HG03066 (cell line): ENCODE results near the gene EVA1C.
"Not testable (repeated sequence)": the region's sequence is repeated elsewhere in the genome, so short reads cannot be mapped to it uniquely, and the experiment has no call there.

Experiments used
- ATAC-seq: cut with Tn5 transposase; IDR thresholded peaks from one replicate; pipeline ENCODE4 v1.9.1; 2021; ENCODE audit warnings: low read depth; ENCODE audit not compliant: unreplicated experiment

Gene EVA1C

GRCh38 chr21:32484706-32485380 lies 72.3 kb downstream of the EVA1C start:
- ATAC-seq, result no peak

GRCh38 chr21:32492376-32492775 lies 79.9 kb downstream of the EVA1C start:
- no peak for ATAC-seq

DNA sequence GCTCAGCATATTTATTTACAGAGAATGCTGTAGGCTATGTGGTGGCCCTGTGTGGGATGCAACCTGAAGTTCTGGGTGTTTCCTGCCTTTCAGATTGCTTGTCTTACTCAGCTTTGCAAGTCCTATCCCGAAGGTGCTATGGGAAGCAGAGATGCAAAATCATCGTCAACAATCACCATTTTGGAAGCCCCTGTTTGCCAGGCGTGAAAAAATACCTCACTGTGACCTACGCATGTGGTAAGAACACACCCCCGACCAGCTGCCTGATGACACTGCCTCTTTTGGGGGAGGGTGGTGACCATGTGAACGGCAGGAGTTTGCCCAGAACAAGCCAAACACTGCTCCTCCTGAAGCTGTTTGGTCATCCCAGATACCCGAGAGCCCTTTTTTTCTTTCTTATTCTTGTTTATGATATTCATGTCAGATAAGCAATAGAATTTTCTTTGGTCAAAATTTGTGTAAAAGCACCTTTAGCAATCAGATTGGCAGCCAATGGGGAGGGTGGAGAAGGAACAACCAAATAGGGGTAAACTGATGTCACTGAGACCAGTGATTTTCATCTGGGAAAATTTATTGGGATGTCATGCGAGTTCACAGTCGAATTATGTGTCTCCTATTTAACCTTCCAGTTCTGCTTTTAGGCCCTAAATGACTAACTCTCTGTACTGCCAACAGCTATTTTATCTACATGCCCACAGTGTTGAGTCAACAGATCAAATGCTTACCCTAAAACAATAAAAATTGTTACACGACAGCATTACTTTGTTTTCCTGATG lies 82.6 kb downstream of the EVA1C start:
- no peak for ATAC-seq

DNA sequence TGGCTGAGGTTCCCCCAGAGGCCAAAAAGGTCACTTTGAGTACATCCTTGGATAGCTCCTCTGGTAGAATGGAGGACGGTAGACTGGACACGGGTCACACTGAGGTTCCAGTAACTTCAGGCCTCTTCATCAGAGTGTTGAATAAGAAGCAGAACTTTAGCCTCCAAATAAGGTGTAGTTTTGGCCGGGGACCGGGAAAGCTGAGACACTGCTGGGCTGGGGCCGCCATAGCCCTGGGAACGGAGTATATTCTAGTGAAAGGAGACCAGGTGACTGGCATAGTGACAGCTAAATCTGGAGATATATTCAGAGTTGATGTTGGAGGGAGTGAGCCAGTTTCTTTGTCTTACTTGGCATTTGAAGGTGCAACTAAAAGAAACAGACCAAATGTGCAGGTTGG lies 84.1 kb downstream of the EVA1C start:
- ATAC-seq, result no peak

DNA sequence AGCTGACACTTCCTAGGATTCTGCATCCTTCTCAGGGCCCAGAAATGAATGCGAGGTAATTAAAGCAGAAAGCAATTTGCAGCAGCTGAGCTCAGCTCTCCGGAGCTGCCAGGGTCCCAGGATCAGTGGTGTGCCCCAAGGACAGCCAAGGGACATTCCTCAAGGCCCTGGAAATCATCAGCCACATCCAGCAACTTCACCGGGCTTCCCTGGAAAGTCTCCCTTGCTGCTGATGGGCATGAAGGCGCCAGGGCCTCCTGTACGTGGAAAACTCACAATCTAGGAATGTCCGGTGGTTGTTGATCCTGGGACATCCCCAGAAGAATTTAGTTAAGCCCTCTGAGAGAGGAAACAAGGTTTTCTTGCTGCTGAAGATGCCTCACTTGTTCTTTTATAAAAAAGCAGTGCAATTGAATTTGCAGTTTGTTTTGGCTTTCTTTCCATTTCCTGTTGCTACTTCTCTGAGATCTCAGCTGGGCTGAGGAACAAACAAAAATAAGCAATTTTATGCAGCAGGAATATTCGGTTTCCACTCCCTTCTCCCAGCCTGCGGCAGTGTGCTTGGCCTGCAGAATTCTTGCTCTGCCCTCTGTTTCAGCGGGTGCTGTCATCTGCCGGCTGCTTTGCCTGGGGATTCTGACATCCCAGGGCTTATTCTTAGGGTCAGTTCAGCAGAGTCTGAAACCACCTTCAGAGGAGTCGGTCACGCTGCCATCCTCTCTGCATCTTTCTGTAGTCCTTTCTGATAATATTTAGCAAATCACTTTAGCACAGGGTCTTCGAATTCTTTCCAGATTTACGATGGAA lies 86.9 kb downstream of the EVA1C start:
- ATAC-seq, result no peak

- ATAC-seq, result not testable (repeated sequence)
These were observed 91.1 kb downstream of the EVA1C start for GRCh38 chr21:32503641-32504040.

DNA sequence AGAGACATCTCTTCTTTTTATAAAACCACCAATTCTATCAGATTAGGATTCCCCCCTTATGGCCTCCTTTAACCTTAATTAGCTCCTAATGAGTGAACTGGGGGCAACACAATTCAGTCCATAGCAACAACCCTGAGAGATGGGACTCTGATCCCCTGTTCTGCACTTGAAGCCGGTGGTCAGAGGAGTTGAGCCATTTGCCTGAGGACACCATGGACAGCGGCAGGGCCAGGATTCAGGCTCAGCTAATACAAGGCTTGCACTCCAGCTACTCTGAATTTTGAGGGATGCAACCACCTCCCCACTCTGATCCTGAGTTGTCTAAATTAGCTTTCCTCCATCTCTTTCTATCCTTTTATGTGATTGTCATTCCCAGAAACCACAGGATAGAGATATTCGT lies 93.3 kb downstream of the EVA1C start:
- ATAC-seq, result not testable (repeated sequence)

GRCh38 chr21:32506411-32506965 lies 94.0 kb downstream of the EVA1C start:
- not testable (repeated sequence) for ATAC-seq

- no peak for ATAC-seq
These were observed 94.9 kb downstream of the EVA1C start for GRCh38 chr21:32507342-32507919.

GRCh38 chr21:32508036-32508435 lies 95.5 kb downstream of the EVA1C start:
- not testable (repeated sequence) for ATAC-seq

DNA sequence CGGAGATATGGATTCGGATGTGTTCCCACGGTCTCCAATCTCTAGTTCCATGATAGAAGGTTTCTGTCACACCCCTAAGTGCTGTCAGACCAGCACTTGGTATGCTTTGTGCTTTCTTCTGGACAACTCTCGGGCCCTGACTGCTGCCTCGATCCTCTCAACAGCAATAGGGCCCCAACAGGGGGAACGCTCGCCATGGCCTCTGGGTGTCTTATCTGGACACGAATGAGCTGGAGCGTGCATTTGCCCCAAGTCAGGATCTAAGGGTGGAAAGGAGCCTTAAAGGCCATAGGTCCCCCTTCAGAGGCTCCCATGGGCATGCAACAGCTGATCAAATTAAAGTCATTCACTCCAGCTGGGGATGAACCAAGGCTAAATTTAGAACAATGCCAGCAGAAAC lies 96.1 kb downstream of the EVA1C start:
- ATAC-seq, result no peak

DNA sequence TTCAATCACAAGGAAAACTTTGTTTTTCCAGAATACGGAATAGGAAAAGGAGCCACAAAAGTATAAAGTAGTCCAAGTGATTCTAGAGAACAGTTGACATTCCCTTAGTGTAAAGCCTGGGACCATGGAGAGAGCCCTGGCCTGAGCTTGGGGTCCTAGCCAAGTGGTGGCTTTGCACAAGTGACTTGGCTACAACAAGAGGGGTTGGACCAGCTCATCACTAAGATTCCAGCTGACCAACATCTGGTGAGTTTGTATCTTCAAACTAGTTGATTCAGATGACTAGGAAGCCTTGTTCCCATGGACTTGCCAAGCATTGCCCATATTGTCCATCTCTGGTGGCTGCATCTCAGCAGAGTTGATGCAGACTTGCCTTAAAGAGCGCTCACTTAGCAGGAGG lies 96.5 kb downstream of the EVA1C start:
- ATAC-seq, result not testable (repeated sequence)

DNA sequence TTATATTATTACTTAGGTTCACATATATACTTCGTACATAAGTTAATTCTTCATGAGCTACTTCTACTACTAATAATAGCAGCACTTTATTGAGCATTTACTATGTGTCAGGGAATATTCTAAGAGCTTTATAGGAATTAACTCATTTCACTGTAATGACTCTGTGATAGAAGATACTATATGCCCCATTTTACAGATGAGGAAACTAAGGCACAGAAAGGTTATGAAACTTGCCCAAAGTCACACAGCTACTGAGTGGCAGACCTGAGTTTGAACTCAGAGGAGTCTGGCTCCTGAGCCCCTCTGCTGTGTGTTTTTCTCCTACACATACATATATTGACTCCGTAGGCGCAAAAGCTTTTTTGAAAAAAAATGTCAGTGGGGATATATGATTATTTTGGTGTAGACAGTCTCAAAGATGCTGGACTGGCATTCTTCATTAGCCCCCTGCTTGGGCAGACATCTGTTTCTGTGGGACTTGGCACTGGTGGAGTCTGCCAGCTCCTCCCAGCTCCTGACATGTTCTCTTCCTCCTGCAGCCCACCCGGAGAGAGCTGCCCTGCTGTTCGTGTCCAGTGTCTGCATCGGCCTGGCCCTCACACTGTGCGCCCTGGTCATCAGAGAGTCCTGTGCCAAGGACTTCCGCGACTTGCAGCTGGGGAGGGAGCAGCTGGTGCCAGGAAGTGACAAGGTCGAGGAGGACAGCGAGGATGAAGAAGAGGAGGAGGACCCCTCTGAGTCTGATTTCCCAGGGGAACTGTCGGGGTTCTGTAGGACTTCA lies 102.0 kb downstream of the EVA1C start:
- no peak for ATAC-seq

DNA sequence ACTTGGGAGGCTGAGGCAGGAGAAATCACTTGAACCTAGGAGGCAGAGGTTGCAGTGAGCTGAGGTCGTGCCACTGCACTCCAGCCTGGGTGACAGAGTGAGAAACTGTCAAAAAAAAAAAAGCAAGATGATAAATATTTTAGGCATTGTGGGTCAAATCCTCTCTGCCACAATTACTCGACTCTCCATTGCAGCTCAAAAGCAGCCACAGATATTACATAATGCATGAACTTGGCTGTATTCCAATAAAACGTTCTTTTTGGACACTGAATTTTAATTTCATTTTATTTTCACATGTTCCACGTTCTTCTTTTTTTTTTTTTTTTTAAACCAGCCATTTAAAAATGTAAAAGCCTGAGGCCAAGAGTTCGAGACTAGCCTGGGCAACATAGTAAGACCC lies 103.4 kb downstream of the EVA1C start:
- no peak for ATAC-seq

DNA sequence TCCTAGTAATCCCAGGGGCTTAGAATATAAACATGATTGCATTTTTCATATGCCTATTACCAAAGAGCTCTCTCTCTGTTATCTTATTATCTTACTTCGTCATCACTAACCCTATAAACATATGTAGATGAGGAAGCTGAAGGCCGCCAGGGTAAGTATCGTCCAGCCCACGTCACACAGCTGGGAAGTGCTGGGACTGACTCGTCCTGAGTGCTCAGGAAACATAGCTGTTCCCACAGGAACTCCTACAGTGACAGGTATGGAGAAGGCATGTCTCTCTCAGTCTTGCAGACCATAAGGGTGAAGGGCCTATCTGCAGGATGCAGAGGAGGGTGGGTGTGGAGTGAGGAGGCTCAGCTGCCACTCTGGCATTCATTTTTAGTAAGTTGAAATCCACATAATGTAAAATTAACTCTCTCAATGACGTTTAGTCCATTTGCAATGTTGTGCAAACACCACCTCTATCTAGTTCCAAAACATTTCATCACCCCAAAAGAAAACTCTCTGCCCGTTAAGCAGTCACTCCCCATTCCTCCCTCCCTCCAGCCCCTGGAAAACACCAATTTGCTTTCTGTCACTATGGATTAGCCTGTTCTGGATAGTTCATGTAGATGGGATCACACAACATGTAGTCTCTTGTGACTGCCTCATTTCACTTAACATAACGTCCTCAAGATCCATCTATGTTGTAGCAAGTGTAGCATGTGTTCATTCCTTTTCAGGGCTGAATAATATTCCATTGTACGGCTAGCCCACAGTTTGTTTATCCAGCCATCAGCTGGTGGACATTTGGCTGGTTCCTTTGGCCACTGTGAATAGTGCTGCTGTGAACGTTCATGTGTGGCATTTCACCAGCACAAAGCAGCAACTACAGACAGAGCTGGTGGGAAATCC lies 104.5 kb downstream of the EVA1C start:
- no peak for ATAC-seq

DNA sequence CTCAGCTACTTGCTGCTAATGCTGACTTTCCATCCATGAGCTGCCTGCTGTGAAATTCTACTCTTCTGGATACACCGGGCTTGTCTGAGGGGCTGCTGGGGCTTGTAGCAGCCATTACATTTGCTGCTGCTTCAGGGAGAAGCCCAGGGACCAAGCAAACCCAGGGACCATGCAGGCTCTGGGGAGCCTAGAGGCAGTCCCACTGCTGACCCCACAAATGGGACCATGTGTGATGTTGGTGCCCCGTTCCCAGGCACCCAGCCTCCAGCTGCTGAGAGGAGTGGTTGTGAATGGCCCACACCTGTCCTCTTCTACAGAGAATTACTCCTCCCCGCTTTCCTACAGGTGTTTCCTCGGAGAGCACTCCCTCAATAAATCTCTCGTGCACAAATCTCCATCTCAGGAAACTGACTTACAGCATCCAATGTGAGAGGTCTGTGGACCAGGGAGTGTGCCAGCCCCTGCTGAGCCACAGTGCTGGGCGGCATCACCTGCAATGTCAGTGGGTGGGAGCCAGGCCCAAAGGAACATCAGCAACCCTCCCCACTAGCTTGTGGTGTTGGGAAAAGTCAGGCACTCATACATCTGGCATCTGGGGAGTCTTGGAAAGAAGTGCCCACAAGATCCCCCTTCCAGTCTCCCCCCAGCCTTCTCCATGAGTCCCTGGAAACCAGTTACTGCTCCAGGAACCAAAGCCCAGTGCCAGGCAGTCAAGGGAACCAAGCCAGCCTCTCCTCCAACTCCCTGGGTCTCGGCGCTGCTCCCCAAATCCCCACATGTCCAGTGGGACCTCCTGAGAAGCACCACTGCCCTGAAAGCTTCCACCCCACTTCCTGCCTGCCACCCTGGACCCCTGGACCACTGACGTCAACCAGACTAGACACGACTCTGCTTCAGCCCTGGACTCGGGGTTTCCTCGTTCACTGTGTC lies 107.7 kb downstream of the EVA1C start:
- no peak for ATAC-seq

DNA sequence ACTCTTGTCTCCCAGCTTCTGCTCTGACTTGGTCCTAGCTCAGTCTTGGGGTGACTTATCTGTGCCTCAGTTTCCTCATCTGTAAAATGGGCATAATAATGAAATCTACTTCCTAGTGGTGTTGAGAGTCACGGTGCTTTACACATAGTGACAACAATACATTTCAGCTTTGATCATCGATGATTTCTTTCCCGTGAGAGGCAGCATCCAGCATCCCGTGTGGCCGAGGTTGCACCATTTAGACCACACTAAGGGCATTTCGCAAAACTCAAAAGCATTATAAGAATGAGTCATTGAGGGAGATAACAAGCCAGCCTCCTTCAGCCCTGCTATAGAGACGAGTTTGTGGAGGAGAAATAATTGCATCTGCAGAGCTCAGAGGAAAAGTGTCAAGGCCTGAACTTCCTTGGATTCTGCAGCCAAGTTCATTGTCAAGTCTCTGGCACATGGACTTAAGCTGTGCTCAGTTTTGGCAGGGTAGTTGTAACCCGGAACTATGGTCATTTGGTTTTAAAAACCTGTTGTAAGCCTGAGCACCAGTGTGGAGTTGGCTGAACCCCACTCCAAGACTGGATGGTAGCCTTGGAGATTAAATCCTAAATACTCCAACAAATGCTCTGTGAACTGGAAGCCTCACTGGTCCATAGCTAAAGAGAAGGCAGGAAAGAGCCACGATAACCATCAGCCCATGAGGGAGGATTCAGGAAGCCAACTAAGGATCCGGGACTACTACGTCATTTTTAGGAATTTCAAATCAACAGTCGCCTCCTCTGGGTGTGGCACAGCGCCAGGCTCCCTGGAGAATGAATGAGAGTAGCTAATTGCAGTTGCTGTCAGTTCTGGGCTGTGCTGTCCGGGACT lies 108.6 kb downstream of the EVA1C start:
- no peak for ATAC-seq
